Measurements from ENCODE around the gene KRTAP4-8.
"Not testable (repeated sequence)": the region's sequence is repeated elsewhere in the genome, so short reads cannot be mapped to it uniquely, and the experiment has no call there.

The KRTAP4-8 gene

DNA sequence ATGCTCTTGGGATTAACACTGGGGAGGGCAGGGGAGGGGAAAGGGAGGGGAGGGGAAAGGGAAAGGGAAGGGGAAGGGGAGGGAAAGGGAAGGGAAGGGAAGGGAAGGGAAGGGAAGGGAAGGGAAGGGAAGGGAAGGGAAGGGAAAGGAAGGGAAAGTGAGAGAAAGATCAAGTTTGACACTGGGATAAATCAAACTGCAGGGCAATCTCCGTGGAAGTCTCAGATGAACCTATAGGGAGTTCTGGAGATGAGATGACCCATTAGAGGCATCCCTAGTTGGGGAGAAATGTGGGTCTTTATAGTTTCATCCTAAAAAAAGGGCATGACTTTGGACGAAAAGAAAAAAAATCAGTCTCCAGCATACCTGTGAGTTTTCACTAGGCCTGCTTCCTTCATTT is 23.8 kb upstream of the KRTAP4-8 start:
- DNase-seq = no peak
- Histone ChIP-seq H3K36me3 (no peaks in the 10 kb centered on the region), H3K27ac (no peak overlapping the region), H3K9me3 (ENCODE audit: severe bottlenecking) (peaks cover 5% of the 10 kb centered on the region), H3K27me3 (ENCODE audit: insufficient read depth, low read depth, severe bottlenecking) (peaks cover 57% of the 10 kb centered on the region), H3K4me3 (ENCODE audit: low read depth, low read length) (no peak overlapping the region)
- TF ChIP-seq, protein P1, sequence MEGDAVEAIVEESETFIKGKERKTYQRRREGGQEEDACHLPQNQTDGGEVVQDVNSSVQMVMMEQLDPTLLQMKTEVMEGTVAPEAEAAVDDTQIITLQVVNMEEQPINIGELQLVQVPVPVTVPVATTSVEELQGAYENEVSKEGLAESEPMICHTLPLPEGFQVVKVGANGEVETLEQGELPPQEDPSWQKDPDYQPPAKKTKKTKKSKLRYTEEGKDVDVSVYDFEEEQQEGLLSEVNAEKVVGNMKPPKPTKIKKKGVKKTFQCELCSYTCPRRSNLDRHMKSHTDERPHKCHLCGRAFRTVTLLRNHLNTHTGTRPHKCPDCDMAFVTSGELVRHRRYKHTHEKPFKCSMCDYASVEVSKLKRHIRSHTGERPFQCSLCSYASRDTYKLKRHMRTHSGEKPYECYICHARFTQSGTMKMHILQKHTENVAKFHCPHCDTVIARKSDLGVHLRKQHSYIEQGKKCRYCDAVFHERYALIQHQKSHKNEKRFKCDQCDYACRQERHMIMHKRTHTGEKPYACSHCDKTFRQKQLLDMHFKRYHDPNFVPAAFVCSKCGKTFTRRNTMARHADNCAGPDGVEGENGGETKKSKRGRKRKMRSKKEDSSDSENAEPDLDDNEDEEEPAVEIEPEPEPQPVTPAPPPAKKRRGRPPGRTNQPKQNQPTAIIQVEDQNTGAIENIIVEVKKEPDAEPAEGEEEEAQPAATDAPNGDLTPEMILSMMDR (IDR thresholded peaks at IDR 0.05; ENCODE audit: low read depth, low read length) = no peak

DNA sequence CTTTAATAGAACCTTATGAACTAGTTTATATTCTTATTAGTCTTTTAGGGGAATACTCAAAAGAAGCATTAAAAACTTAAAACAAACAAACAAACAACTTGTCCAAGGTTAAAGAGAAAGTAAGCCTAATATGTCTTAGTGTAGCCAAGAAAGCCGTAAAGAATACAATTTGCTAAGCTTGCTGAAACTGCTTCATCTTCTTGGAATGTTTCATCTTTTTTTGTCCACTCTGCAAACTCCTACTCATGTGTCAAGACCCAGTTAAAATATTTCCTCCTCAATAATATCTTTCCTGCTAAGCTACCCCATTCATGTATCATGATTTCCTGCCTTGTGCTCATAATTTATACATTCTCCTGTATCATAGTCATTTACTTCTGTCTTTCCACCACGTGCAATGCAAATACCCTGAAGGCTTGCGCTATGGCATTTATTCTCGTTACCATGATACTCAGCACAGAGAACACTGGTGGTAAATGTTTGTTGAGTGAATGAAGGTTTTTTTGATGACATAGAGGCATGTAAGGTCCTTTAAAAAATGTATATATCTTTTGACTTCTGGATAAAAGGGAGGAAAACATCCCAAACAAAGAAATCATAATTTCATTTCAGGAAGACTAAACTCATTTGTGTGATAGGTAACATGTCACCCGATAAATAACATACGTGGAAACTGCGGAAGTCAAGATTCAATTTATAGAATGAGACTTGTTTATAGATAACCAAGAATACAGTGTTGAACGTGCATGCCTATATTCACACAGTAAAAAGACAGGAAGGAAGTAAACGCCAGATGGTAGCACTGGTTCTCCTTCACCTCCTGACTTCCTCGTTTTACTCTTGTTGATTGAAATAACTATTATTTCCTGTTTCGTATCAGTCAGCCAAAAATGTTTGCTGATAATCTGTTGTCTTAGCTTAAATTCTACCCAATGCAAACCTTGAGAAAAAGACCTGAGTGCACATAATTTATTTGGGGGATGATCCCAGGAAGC is 22.1 kb upstream of the KRTAP4-8 start:
- not testable (repeated sequence) for H3K4me3 ChIP-seq (ENCODE audit: low read depth, low read length); H3K9me3 ChIP-seq (ENCODE audit: severe bottlenecking); H3K27ac ChIP-seq; H3K36me3 ChIP-seq; DNase-seq
- peaks cover 53% of the 10 kb centered on the region for H3K27me3 ChIP-seq (ENCODE audit: insufficient read depth, low read depth, severe bottlenecking)

DNA sequence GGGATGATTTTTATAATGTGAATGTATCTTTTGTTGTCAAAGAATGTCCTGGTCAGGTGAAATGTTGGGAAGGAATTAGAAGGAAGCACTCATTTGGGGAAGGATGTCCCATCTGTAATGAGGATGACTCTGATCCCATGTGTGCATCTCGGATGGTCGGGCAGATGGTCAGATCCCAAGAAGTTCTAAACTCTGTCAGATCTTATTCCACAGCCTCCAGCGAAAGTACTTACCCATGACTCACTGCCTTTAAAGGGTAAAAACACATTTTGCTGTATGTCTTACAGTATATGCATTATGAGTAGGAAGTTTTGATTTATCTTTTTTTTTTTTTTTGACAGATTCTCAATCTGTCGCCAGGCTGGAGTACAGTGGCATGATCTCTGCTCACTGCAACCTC is 20.8 kb upstream of the KRTAP4-8 start:
- Histone ChIP-seq H3K27me3 (ENCODE audit: insufficient read depth, low read depth, severe bottlenecking) (peaks cover 53% of the 10 kb centered on the region), H3K4me3 (ENCODE audit: low read depth, low read length) (no peak overlapping the region), H3K36me3 (no peaks in the 10 kb centered on the region), H3K27ac (no peak overlapping the region), H3K9me3 (ENCODE audit: severe bottlenecking) (peaks cover 7% of the 10 kb centered on the region)
- TF ChIP-seq, protein P1 (IDR thresholded peaks at IDR 0.05; ENCODE audit: low read depth, low read length) = no peak
- no peak for DNase-seq

DNA sequence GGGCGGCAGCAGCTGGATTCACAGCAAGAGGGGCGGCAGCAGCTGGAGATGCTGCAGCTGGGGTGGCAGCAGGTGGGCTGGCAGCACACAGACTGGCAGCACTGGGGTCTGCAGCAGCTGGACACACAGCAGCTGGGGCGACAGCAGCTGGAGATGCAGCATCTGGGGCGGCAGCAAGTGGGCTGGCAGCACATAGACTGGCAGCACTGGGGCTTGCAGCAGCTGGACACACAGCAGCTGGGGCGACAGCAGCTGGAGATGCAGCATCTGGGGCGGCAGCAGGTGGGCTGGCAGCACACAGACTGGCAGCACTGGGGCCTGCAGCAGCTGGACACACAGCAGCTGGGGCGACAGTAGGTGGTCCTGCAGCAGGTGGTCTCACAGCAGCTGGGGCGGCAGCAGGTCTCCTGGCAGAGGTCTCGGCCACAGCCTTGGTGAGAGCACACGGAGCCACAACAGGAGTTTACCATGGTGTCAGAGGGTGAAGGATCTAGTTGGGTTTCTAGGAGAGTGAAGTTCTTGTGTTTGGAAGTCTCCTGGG is 20.0 kb upstream of the KRTAP4-8 start, which contains the start of gene KRTAP4-11:
Gene KRTAP4-11, minus strand, starts transcription at position 528 of the 541 bp plus-strand sequence. Its CDS starts 58 bp downstream, at position 470.
- Histone ChIP-seq H3K9me3 (ENCODE audit: severe bottlenecking) (peaks cover 14% of the 10 kb centered on the region), H3K27me3 (ENCODE audit: insufficient read depth, low read depth, severe bottlenecking) (peaks cover 53% of the 10 kb centered on the region)
- not testable (repeated sequence) for DNase-seq; H3K27ac ChIP-seq; H3K4me3 ChIP-seq (ENCODE audit: low read depth, low read length); H3K36me3 ChIP-seq

DNA sequence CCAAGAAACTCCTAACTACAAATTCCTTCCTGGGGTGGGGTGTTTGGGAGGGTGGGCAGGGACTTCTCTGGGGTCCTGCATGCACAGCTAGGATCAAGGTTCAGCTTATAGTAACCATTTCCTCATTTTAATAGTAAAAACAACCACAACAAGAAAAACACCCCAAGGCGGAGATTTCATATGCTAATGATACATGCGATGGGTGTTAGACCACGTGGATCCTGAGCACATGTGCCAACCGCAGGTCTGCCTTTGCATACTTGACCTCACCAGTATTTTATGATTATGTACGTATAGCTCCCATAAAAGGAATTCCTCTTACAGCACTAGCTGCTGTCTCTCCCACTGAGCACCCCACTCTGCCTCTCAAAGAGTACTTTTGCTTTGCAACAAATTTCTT is 18.4 kb upstream of the KRTAP4-8 start:
- TF ChIP-seq, protein P1 (IDR thresholded peaks at IDR 0.05; ENCODE audit: low read depth, low read length) = no peak
- Histone ChIP-seq H3K36me3 (no peaks in the 10 kb centered on the region), H3K4me3 (ENCODE audit: low read depth, low read length) (no peak overlapping the region), H3K27me3 (ENCODE audit: insufficient read depth, low read depth, severe bottlenecking) (peaks cover 42% of the 10 kb centered on the region), H3K27ac (no peak overlapping the region), H3K9me3 (ENCODE audit: severe bottlenecking) (peaks cover 18% of the 10 kb centered on the region)
- DNase-seq = no peak

DNA sequence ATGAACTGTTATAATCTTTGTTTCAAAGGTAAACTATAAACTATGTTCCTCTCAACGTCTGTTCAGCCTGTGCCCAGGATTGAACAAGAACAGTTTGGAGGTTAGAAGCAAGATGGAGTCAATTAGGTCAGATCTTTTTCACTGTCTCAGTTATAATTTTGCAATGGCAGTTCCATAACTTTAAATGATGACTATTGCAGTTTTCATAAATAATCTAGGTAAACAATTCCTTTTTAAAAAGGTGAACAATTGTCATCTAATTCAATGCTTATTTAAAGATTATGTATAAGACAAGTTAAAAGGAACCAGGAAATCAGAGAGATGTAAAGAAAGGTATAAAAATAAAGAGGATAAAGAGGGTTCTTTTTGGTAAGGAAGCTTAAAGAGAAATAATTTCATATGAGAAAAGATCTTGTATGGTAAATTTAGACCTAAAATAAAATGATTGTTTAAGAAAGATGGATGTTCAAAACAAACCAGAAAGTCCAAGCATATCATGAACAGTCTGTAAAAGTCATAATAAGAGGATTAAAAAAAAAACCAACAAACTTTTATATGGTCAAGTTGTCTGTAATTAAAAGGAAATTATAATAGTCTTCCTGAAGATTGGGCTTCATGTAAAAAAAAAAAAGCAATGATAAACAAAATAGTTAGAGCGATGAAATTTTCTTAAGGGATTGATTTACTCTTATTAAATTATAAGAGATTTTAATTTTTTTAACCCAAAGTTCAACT is 13.4 kb upstream of the KRTAP4-8 start:
- H3K27ac ChIP-seq = no peak overlapping the region
- no peaks in the 10 kb centered on the region for H3K36me3 ChIP-seq
- H3K27me3 ChIP-seq (ENCODE audit: insufficient read depth, low read depth, severe bottlenecking) = peaks cover 45% of the 10 kb centered on the region
- no peak for DNase-seq
- H3K4me3 ChIP-seq (ENCODE audit: low read depth, low read length) = no peak overlapping the region
- TF ChIP-seq, protein P1 (IDR thresholded peaks at IDR 0.05; ENCODE audit: low read depth, low read length) = no peak
- peaks cover 22% of the 10 kb centered on the region for H3K9me3 ChIP-seq (ENCODE audit: severe bottlenecking)

DNA sequence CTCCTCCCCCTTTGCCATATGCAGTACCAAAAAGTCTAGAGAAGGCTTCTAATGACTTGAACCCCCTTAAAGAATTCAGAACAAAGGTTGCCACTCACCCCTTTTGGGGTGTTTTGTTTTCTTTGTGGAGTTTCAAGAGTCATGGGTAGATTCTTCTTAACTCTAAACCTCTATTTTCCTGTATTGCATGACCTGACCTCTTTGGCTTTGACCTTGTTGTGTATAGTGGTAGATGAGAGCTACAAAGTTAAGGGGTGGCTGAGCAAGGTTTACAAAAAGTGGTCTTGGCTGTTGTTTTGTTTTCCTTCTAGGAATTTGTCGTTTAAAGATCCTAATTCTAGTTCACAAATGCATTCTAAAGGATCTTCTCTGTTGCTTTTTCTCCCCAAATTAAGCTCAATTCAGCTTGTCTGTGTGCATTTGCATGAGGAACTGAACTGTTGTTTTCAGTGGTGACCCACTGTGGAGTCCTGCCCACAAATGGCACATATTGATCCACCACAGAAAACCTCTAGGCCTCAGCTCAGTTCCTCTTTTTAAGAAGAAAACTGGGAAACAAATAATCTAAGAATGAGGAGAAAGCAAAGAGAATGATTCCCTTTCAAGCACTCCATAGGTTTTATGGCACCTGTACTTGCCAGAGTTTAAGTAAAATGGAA is 10.9 kb upstream of the KRTAP4-8 start:
- H3K4me3 ChIP-seq (ENCODE audit: low read depth, low read length); DNase-seq; H3K36me3 ChIP-seq; H3K27ac ChIP-seq: not testable (repeated sequence)
- peaks cover 33% of the 10 kb centered on the region for H3K27me3 ChIP-seq (ENCODE audit: insufficient read depth, low read depth, severe bottlenecking)
- H3K9me3 ChIP-seq (ENCODE audit: severe bottlenecking) = peaks cover 20% of the 10 kb centered on the region

Data from WERI-Rb-1 (cell line).